Medulla oblongata (tissue), 1 donor: ENCODE measurements around the gene MYL7.
A peak's percentile ranks its signal among the peaks of the same experiment; 100 is the strongest.
"Not testable (repeated sequence)": the region's sequence is repeated elsewhere in the genome, so short reads cannot be mapped to it uniquely, and the experiment has no call there.

Source experiments
- DNase-seq: peaks from one replicate; pipeline ENCODE4 v3.0.0-alpha.2; 2015; ENCODE audit errors: extremely low spot score

MYL7 gene, protein sequence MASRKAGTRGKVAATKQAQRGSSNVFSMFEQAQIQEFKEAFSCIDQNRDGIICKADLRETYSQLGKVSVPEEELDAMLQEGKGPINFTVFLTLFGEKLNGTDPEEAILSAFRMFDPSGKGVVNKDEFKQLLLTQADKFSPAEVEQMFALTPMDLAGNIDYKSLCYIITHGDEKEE

GRCh38 chr7:44141221-44141850 lies at the start of gene MYL7:
TSS of gene MYL7 (minus strand) at chr7:44141332. CDS start at chr7:44141305, 27 bp downstream.
- DNase-seq, result no peak

GRCh38 chr7:44189993-44190872 lies 49.1 kb upstream of the MYL7 start:
- no peak for DNase-seq

DNA sequence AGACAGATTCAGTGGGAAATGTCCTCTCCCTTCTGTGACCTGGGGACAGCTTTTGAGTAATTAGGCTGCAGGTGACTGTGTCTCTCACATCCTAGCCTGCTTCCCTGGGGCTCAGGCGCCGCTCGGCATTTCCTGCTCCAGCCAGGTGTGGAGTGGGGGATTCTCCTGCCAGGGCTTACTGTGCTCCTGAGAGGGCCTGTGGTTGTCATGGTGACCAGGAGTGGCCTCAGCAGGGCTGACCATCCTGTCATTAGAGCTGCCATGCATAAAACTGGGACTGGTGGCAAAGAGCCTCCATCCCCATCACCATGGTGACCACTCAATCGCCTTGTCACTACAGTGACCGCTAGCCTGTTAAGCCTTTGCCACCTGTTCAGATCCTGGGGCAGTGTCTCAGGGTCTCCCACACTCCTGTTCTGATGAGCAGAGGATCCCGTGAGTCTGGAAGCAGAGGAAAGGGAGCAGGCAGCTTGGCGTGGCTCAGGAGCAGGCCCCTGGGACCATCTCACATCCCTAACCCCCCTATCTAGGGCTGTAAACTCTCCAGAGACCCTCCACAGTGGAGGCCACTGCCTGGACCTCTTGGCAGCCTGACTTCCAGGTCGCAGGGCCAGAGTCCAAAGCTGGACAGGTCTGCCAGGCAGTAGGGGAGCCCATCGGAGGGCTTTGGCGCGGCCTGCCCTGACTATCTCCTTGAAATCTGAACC lies 48.3 kb upstream of the MYL7 start, which contains the start of gene GCK:
GCK (minus strand) TSS at position 154 of the 707 bp plus-strand sequence. CDS start 486 bp downstream, outside the sequence.
- no peak for DNase-seq

DNA sequence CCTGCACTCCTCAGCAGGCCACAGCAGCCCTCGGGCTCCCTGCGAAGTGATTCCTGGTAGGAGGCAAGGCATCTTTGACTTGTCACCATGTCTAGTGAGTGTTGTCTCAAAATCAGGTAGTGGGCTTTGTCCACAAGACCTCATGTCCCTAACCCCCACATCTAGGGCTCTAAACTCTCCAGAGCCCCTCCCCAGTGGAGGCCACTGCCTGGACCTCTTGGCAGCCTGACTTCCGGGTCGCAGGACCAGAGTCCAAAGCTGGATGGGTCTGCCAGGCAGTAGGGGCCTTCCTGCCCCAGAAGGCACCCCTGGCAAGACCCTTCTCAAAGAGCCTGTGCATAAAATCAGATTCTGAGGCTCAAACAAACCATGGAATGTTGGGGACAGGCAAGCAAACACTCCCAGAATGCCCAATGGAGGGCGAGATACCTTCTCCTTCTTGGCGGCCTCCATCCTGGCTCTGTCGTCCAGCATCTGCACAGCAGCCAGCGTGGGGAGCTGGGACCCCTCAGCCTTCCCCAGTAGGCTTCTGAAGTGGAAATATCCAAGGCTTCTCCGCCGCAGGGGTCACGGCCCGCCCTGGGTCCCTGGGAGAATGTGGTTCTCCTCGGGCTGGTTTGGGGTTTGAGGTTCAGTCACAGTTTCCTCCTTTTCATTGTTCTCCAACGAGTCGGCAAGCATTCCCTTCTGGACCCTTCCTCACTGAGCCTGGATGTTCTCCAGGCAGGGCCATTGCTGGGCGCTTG lies 47.5 kb upstream of the MYL7 start:
- no peak for DNase-seq

DNA sequence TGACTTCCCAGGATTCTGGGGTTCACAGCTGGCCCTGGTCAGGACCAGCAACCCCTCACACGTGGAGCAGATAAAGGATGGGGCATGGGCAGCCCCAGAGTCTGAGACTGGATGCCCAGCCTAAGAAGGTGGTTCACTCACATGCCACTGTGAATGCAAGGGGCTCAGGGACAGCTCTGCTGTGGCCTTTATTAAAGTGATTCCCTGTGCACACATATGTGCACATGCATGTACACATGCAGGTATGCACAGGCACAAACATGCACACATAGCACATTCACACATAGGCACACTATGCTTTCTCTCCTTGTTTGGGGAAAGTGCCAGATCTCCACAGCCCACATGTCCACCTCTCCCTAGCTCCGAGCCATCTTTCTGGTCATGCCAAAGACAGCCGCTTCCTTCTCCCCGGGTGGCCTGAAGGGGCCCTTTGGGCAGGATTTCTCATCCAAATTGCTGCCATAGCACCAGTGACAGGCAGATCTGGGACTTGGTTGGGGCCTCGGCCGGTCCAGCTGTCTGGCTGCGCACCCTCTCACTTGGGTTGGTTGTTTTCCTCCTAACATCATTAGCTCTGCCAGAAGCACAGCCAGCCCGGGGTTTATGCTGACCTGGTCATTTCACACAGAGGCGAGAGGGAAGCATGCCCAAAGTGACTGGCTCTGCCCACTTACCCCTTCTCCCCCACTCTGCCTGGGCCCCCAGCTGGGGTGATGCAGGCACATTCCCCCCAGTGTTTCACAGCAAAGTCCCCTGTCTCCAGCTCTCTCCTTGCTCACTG lies 46.7 kb upstream of the MYL7 start:
- DNase-seq, result peak; percentile 29

- no peak for DNase-seq
Measured at GRCh38 chr7:44186736-44187135, 45.6 kb upstream of the MYL7 start.

DNA sequence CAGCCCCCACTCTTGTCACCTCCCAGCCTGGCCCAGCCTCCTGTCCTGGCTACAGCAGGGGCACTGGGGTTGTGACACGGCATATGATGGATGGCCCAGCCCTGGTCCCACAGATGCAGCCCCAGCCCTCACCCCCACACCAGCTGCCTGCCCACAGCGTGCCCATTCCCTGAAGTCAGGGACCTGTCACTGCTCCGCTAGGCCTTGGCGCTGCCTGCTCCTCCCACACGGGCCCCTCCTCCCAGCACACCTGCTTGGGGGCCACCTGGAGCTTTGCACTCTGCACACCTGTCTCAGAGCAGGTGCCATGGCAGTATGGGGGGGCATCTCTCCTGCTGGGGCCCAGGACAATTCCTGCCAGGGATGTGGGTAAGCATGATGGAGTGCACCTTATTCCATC lies 44.6 kb upstream of the MYL7 start:
- no peak for DNase-seq

DNA sequence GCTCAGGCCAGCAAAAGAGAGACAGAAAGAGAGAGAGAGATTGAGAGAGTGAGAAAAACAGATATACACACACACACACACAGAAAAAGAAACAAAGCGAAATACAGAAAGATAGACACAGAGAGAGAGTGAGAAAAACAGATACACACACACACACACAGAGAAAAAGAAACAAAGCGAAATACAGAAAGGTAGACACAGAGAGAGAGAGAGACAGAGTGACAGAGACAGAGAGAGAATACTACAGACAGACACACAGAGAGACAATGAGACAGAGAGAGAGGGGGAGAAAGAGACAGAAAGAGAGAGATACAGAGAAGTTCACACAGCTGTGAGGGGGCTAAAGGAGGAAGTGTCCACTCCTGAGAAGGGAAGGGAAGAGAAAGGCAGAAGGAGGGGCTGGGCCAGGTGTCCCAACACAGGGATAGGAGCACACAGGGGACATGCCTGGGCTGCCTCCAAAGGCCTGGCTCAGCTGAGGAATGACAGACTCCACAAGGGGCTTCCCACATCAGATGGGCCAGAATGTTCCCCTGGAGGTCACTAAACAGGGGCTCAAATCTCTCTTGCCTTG lies 43.8 kb upstream of the MYL7 start:
- no peak for DNase-seq

GRCh38 chr7:44184206-44184872 lies 43.2 kb upstream of the MYL7 start:
- no peak for DNase-seq

DNA sequence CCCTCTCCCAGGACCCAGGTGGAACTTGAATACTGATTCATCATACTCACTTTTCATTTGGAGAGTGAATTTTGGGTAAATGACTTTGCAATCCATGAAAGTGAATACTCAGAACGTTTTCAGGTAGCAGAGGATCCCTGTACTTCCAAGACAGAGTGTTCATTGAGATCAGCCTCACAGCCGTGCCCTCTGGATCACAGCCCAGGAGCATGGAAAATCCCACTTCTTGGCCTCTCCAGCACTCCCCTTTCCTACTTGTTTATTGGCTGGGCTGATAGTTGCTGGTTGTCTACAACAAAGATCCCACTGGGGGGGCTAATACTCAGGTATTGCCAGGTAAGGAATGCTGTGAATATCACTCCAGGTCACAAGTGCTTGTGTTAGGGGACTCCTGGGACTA lies 42.3 kb upstream of the MYL7 start:
- peak; percentile 15 for DNase-seq

DNA sequence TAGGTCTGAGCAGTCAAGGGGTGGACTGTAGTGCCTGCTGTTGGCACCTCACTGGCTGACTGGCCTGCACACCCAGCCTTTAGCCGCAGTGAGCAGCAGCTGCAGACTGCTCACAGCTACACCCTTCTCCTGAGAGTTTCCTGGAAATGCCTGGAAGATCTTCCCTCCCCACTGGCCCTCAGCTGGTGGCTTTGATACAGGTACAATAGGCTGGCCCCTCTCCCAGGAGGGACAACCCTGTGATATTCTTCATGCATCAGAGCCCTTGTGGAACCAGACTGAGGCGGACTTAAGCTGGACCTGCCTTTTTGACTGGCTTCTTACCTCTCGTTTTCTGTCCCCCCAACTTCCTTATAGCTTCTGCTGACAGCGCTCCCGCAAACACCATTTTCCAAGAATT lies 41.7 kb upstream of the MYL7 start:
- DNase-seq, result no peak

GRCh38 chr7:44180631-44181030 lies 39.5 kb upstream of the MYL7 start:
- DNase-seq, result no peak

DNA sequence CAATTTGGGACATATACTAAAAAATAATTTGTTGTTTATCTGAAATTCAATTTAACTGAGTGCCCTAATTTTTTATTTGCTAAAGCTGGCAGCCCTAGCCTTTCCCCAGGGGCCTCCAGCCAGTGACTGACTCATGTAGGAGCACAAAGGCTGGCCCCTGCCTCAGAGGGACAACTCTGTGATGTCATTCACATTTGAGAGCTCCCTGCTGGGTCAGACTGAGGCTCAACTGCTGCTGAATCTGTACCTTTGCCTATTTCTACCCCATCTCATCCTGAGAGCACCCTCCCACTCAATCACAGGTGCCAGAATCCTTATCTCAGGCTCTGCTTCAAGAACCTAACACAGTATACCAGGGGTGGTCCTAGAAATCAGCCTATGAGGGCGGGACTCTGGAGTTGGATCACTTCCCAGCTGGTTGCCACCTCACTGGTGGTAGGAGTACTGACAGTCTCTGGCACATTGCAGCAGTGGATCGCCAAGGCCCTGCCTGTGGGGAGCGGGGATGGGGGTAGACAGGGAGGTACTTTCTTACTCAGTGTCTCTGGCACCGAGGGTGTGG lies 36.5 kb upstream of the MYL7 start:
- peak; percentile 72 for DNase-seq

DNA sequence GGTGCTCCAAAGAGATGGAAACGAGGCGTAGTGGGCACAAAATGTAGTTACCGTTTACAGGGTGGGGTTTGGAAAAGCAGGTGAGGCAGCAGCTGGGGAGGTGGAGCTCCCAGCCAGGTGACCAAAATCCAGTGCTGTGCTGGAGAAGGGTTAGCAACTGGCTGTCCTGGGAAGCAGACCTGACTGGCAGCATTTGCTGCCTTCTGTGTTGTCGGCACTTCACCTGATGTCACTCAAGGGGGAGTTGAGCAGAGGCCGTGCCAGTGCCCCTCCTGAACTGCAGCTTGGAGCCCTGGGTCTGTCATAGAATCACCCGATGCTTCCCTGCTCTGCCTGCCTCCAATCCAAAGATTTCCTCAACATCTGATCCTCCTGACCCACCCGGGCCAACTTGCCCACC lies 35.4 kb upstream of the MYL7 start:
- DNase-seq, result no peak

GRCh38 chr7:44175730-44176129 lies 34.6 kb upstream of the MYL7 start:
- DNase-seq, result no peak

GRCh38 chr7:44174694-44174948 lies 33.5 kb upstream of the MYL7 start:
- not testable (repeated sequence) for DNase-seq

DNA sequence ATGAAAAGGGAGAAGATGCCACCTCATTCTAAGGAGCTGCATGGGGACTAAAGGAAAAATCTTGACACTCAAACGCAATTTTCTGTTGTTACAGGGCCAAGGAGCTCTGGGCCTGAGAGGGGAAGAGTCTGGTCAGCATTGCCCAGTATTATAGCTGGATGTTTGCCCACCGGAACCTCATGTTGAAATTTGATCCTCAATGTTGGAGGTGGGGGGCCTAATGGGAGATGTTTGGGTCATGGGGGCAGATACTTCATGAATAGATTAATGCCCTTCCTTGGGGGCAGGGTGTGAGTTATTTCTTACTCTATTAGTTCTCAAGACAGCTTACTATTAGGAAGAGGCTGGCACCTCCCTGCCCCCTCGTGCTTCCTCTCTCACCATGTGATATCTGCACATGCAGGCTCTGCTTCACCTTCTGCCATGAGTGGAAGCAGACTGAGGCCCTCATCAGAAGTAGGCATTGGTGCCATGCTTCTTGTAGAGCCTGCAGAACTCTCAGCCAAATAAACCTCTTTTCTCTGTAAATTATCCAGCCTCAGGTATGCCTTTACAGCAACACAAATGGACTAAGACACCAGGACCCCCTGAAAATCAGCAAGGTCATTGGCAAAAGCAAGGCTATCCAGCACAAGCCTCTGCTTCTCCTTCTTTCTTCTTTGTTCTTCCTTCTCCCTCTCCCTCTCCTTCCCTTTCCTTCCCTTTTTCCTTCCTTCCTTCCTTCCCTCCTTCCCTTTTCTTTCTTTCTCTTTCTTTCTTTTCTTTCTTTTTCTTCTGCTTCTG lies 33.0 kb upstream of the MYL7 start:
- DNase-seq, result no peak

GRCh38 chr7:44172803-44173424 lies 31.8 kb upstream of the MYL7 start:
- peak; percentile 26 for DNase-seq
